ENCODE results near the gene SLC25A51. TPM values are rescaled to one million over a fixed set of nuclear protein-coding genes. Genes with fewer than 3 reads are reported as not detected.
"Not testable (repeated sequence)": the region's sequence is repeated elsewhere in the genome, so short reads cannot be mapped to it uniquely, and the experiment has no call there.

Gene SLC25A51
- total RNA-seq, 5 donors from 2014 or later (not counting 1 experiment from before 2014, with no cell fraction given), result 19.7 to 37.6 (median 32.4) TPM

DNA sequence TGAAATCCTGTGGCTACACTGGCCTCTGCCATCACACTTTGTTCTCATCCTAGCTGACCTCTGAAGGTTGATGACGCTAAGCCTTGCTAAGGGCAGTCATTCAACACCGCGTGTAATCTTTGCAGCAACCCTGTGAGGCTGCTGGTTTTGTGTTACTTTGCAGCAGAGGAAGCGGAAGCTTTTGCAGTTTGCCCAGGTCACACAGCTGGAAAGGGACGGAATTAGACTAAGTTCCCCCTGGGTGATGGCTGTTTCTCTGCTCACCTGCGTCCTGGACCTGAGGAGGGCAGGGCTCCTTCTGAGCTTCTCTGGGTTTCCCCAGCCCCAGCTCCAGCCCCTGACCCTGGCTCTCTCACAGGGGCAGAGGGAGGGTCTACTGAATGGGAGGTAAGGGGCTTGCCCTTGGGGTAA, 7.3 kb upstream of the SLC25A51 start:
- no peak for ATAC-seq (replicated peaks in 1 of 4)
- Mint-ChIP-seq H3K9me3 (no peaks in the 10 kb centered on the region), H3K4me3 (no peak overlapping the region), H3K4me1 (peaks cover 0 to 2% (median 0%) of the 10 kb centered on the region in 3 donors), H3K27me3 (no peaks in the 10 kb centered on the region), H3K36me3 (no peaks in the 10 kb centered on the region), H3K27ac (no peak overlapping the region)
- Histone ChIP-seq H3K4me3 (ENCODE audit: control insufficient read depth in 1 of 2, extremely low read depth in 1 of 2, low read length in 1 of 2) (no peak overlapping the region), H3K4me1 (ENCODE audit: control insufficient read depth in 1 of 2, extremely low read depth in 1 of 2, insufficient read depth in 2 of 2, low read length in 2 of 2) (no peaks in the 10 kb centered on the region), H3K9me3 (no peaks in the 10 kb centered on the region), H3K27ac (ENCODE audit: low read length) (no peak overlapping the region), H3K27me3 (replicated peaks in 1 of 2; ENCODE audit: control insufficient read depth in 2 of 2, extremely low read depth in 1 of 2, insufficient read depth in 2 of 2, low read length in 1 of 2) (peaks cover 0 to 15% of the 10 kb centered on the region in 2 experiments), H3K36me3 (ENCODE audit: control insufficient read depth in 2 of 2, extremely low read depth in 1 of 2, insufficient read depth in 1 of 2, low read length in 1 of 2) (no peaks in the 10 kb centered on the region)
- CTCF ChIA-PET, result interaction anchor here in 1 of 2 donors (0.5 to 1.4 kb wide), 3 partner anchors 250 to 792 kb away, joined by 3 to 6 read pairs (median 4); no protein-coding TSS in a partner anchor
- POLR2A ChIA-PET, result no interaction called here
- DNase-seq, result no peak
- WGBS (ENCODE audit: insufficient coverage), result 88% methylated on average over 4 of the region's 6 CpGs

- peaks cover 0 to 16% of the 10 kb centered on the region in 2 experiments for H3K27me3 ChIP-seq (replicated peaks in 1 of 2; ENCODE audit: control insufficient read depth in 2 of 2, extremely low read depth in 1 of 2, insufficient read depth in 2 of 2, low read length in 1 of 2)
- no peak overlapping the region for H3K4me3 ChIP-seq (ENCODE audit: control insufficient read depth in 1 of 2, extremely low read depth in 1 of 2, low read length in 1 of 2)
- WGBS (ENCODE audit: insufficient coverage), result no CpG with 5 or more reads among the region's 4 CpGs
- no peaks in the 10 kb centered on the region for H3K9me3 ChIP-seq
- ATAC-seq (replicated peaks in 1 of 4) (no peak), DNase-seq (no peak)
- no peaks in the 10 kb centered on the region for H3K27me3 Mint-ChIP-seq
- CTCF ChIA-PET, result interaction anchor here in 1 of 2 donors (1.4 kb wide), 1 partner anchor 523 kb away, joined by 6 read pairs; no protein-coding TSS in a partner anchor
- H3K36me3 ChIP-seq (ENCODE audit: control insufficient read depth in 2 of 2, extremely low read depth in 1 of 2, insufficient read depth in 1 of 2, low read length in 1 of 2), result no peaks in the 10 kb centered on the region
- no peaks in the 10 kb centered on the region for H3K9me3 Mint-ChIP-seq
- no peaks in the 10 kb centered on the region for H3K36me3 Mint-ChIP-seq
- H3K4me1 ChIP-seq (ENCODE audit: control insufficient read depth in 1 of 2, extremely low read depth in 1 of 2, insufficient read depth in 2 of 2, low read length in 2 of 2), result no peaks in the 10 kb centered on the region
- H3K4me1 Mint-ChIP-seq, result peaks cover 0 to 4% (median 1%) of the 10 kb centered on the region in 3 donors
- no peak overlapping the region for H3K4me3 Mint-ChIP-seq
- H3K27ac Mint-ChIP-seq, result no peak overlapping the region
- POLR2A ChIA-PET, result no interaction called here
- no peak overlapping the region for H3K27ac ChIP-seq (ENCODE audit: low read length)
These were observed 6.3 kb upstream of the SLC25A51 start for GRCh38 chr9:37910271-37910670.

DNA sequence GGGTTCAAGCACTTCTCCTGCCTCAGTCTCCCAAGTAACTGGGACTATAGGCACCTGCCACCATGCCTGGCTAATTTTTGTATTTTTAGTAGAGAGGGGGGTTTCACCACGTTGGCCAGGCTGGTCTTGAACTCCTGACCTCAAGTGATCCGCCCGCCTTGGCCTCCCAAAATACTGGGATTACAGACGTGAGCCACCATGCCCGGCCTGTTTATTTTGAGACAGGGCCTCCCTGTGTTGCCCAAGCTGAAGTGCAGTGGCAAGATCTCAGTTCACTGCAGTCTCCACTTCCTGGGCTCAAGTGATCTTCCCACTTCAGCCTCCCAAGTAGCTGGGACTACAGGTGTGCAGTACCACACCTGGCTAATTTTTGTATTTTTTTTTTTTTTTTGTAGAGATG, 5.9 kb upstream of the SLC25A51 start:
- H3K9me3 Mint-ChIP-seq; ATAC-seq (replicated peaks in 1 of 4); H3K36me3 Mint-ChIP-seq; H3K4me1 ChIP-seq (ENCODE audit: control insufficient read depth in 1 of 2, extremely low read depth in 1 of 2, insufficient read depth in 2 of 2, low read length in 2 of 2); H3K4me3 ChIP-seq (ENCODE audit: control insufficient read depth in 1 of 2, extremely low read depth in 1 of 2, low read length in 1 of 2); H3K9me3 ChIP-seq; H3K4me1 Mint-ChIP-seq; H3K27ac ChIP-seq (ENCODE audit: low read length); H3K27ac Mint-ChIP-seq; DNase-seq; H3K4me3 Mint-ChIP-seq; H3K27me3 Mint-ChIP-seq; CTCF ChIA-PET; POLR2A ChIA-PET; H3K36me3 ChIP-seq (ENCODE audit: control insufficient read depth in 2 of 2, extremely low read depth in 1 of 2, insufficient read depth in 1 of 2, low read length in 1 of 2): not testable (repeated sequence)
- WGBS (ENCODE audit: insufficient coverage), result 96% methylated on average over 4 of the region's 5 CpGs
- peaks cover 0 to 16% of the 10 kb centered on the region in 2 experiments for H3K27me3 ChIP-seq (replicated peaks in 1 of 2; ENCODE audit: control insufficient read depth in 2 of 2, extremely low read depth in 1 of 2, insufficient read depth in 2 of 2, low read length in 1 of 2)

DNA sequence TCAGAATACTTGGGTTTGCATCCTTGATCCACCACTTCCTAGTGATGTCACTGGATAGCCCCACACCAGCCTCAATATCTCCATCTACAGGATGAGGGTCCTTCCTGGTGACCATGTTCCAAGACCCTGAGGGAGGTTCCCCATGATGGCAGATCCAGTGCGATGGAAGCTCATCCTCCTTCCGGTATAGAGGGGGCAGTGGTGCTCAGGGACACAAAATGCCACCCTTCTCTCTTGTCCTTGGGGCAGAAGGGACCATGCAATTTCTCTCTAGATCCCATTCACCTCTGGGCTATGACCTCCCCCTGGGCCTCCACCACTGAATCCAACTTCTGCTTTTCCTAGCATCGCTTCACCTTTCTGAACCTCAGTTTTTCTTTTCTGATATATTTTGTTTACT, 5.4 kb upstream of the SLC25A51 start:
- H3K9me3 Mint-ChIP-seq, result no peaks in the 10 kb centered on the region
- peaks cover 2 to 8% of the 10 kb centered on the region in 2 experiments for H3K4me1 ChIP-seq (ENCODE audit: control insufficient read depth in 1 of 2, extremely low read depth in 1 of 2, insufficient read depth in 2 of 2, low read length in 2 of 2)
- POLR2A ChIA-PET, result no interaction called here
- no peak overlapping the region for H3K4me3 ChIP-seq (ENCODE audit: control insufficient read depth in 1 of 2, extremely low read depth in 1 of 2, low read length in 1 of 2)
- no peak overlapping the region for H3K4me3 Mint-ChIP-seq
- H3K36me3 Mint-ChIP-seq, result no peaks in the 10 kb centered on the region
- no peak overlapping the region for H3K27ac ChIP-seq (ENCODE audit: low read length)
- peaks cover 0 to 16% of the 10 kb centered on the region in 2 experiments for H3K27me3 ChIP-seq (replicated peaks in 1 of 2; ENCODE audit: control insufficient read depth in 2 of 2, extremely low read depth in 1 of 2, insufficient read depth in 2 of 2, low read length in 1 of 2)
- no peaks in the 10 kb centered on the region for H3K27me3 Mint-ChIP-seq
- H3K4me1 Mint-ChIP-seq, result peaks cover 7 to 11% (median 9%) of the 10 kb centered on the region in 3 donors
- H3K27ac Mint-ChIP-seq, result no peak overlapping the region
- no peaks in the 10 kb centered on the region for H3K9me3 ChIP-seq
- H3K36me3 ChIP-seq (ENCODE audit: control insufficient read depth in 2 of 2, extremely low read depth in 1 of 2, insufficient read depth in 1 of 2, low read length in 1 of 2), result no peaks in the 10 kb centered on the region
- ATAC-seq (replicated peaks in 1 of 4) (no peak), DNase-seq (no peak)
- WGBS (ENCODE audit: insufficient coverage), result no CpG with 5 or more reads among the region's 3 CpGs
- CTCF ChIA-PET, result no interaction called here

GRCh38 chr9:37908698-37909186, 4.8 kb upstream of the SLC25A51 start:
- no peak for DNase-seq
- Mint-ChIP-seq H3K27ac (no peak overlapping the region), H3K27me3 (no peaks in the 10 kb centered on the region), H3K4me3 (no peak overlapping the region), H3K4me1 (peaks cover 10 to 13% (median 10%) of the 10 kb centered on the region in 3 donors), H3K36me3 (no peaks in the 10 kb centered on the region), H3K9me3 (no peaks in the 10 kb centered on the region)
- H3K27ac ChIP-seq (ENCODE audit: low read length), result no peak overlapping the region
- ChIA-PET POLR2A (interaction anchor here in 1 of 2 donors (0.6 kb wide), 1 partner anchor 101 kb away, joined by 3 read pairs; no protein-coding TSS in a partner anchor), CTCF (interaction anchor here in 1 of 2 donors (0.7 kb wide), 1 partner anchor 526 kb away, joined by 3 read pairs; no protein-coding TSS in a partner anchor)
- no peaks in the 10 kb centered on the region for H3K36me3 ChIP-seq (ENCODE audit: control insufficient read depth in 2 of 2, extremely low read depth in 1 of 2, insufficient read depth in 1 of 2, low read length in 1 of 2)
- H3K27me3 ChIP-seq (replicated peaks in 1 of 2; ENCODE audit: control insufficient read depth in 2 of 2, extremely low read depth in 1 of 2, insufficient read depth in 2 of 2, low read length in 1 of 2), result peaks cover 0 to 14% of the 10 kb centered on the region in 2 experiments
- WGBS (ENCODE audit: insufficient coverage), result 58% methylated on average over 2 of the region's 4 CpGs
- ATAC-seq (replicated peaks in 1 of 4), result no peak
- H3K9me3 ChIP-seq, result no peaks in the 10 kb centered on the region
- H3K4me1 ChIP-seq (ENCODE audit: control insufficient read depth in 1 of 2, extremely low read depth in 1 of 2, insufficient read depth in 2 of 2, low read length in 2 of 2), result peaks cover 2 to 10% of the 10 kb centered on the region in 2 experiments
- no peak overlapping the region for H3K4me3 ChIP-seq (ENCODE audit: control insufficient read depth in 1 of 2, extremely low read depth in 1 of 2, low read length in 1 of 2)

GRCh38 chr9:37908283-37908682, 4.4 kb upstream of the SLC25A51 start:
- Histone ChIP-seq H3K4me1 (ENCODE audit: control insufficient read depth in 1 of 2, extremely low read depth in 1 of 2, insufficient read depth in 2 of 2, low read length in 2 of 2) (peaks cover 3 to 14% of the 10 kb centered on the region in 2 experiments), H3K4me3 (ENCODE audit: control insufficient read depth in 1 of 2, extremely low read depth in 1 of 2, low read length in 1 of 2) (no peak overlapping the region), H3K27ac (ENCODE audit: low read length) (no peak overlapping the region), H3K36me3 (ENCODE audit: control insufficient read depth in 2 of 2, extremely low read depth in 1 of 2, insufficient read depth in 1 of 2, low read length in 1 of 2) (no peaks in the 10 kb centered on the region), H3K27me3 (replicated peaks in 1 of 2; ENCODE audit: control insufficient read depth in 2 of 2, extremely low read depth in 1 of 2, insufficient read depth in 2 of 2, low read length in 1 of 2) (peaks cover 0 to 11% of the 10 kb centered on the region in 2 experiments), H3K9me3 (no peaks in the 10 kb centered on the region)
- no peaks in the 10 kb centered on the region for H3K36me3 Mint-ChIP-seq
- peaks cover 10 to 12% (median 10%) of the 10 kb centered on the region in 3 donors for H3K4me1 Mint-ChIP-seq
- WGBS (ENCODE audit: insufficient coverage), result 67% methylated on average over 3 of the region's 4 CpGs
- H3K4me3 Mint-ChIP-seq, result no peak overlapping the region
- ChIA-PET POLR2A (interaction anchor here in 1 of 2 donors (0.6 kb wide), 1 partner anchor 101 kb away, joined by 3 read pairs; no protein-coding TSS in a partner anchor), CTCF (interaction anchor here (0.5 to 0.7 kb wide), 2 partner anchors 14 to 526 kb away, joined by 3 read pairs; no protein-coding TSS in a partner anchor)
- DNase-seq (no peak), ATAC-seq (replicated peaks in 1 of 4) (no peak)
- H3K9me3 Mint-ChIP-seq, result no peaks in the 10 kb centered on the region
- H3K27ac Mint-ChIP-seq, result no peak overlapping the region
- H3K27me3 Mint-ChIP-seq, result no peaks in the 10 kb centered on the region
